SK-MEL-5 (cell line): ENCODE measurements around the gene ROBO4. TPM values are rescaled to one million over a fixed set of nuclear protein-coding genes. Genes with fewer than 3 reads are reported as not detected.

Source experiments
- DNase-seq: peaks from one replicate; pipeline ENCODE4 v3.0.0-alpha.2; 2016; ENCODE audit warnings: low read depth, low spot score
- in situ Hi-C: cut with HindIII; loops from 2 replicates; pipeline ENCODE4 v1.10.0; 2016; ENCODE audit warnings: low sequenced_read_pairs, high pct_unique_total_duplicates, low pct_unique_long_range_greater_than_20kb
- polyA plus RNA-seq, 2 experiments: library from polyadenylated mRNA; depleted of rRNA; stranded (reverse); fragments of >200 nt; gene quantifications; 2 replicates each; pipeline ENCODE4 v1.2.3, GENCODE V29; 2015
- total RNA-seq: library from RNA; depleted of rRNA; stranded (reverse); fragments of >200 nt; shearing (Covaris generic); gene quantifications from 2 replicates; pipeline ENCODE4 v1.2.3, GENCODE V29; 2014; rRNA removed

Gene ROBO4
- not detected in 2 replicates for total RNA-seq
- polyA plus RNA-seq (2015; cell fraction: cytosol; rRNA removed), result not detected in 2 replicates
- polyA plus RNA-seq (2015; cell fraction: nucleus; rRNA removed), result not detected in 2 replicates

DNA sequence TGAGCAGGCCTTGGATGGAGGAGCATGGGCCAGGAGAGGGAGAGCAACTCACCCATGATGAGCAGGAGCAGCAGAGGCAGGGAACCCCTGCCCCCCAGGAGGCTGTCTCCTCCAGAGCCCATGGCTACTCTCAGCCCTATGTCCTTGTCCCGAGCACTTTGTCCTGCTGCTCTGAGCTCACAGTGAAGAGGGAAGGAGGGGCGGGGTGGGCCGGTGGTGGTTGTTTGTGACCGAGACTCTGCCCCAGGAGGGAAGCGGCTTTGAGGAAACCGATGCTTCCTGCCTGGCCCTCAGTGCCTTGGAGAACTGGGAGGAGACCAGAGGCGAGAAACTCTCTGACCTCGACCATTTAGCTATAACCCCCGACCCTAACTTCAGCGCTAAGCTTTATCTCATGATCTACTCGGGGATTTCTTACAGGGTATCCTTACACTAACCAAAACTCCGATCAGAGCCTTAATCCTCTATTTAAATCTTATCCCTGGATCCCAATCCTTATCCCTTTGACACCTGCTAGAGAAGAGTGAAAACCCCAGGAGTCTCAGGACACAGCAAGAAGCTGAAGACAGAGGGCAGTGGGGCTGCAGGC lies at the start of gene ROBO4:
Gene ROBO4, minus strand, starts transcription at position 192 of the 589 bp plus-strand sequence. Its CDS starts 70 bp downstream, at position 122.
- no peak for DNase-seq
- in situ Hi-C loops, result no loop called here

DNA sequence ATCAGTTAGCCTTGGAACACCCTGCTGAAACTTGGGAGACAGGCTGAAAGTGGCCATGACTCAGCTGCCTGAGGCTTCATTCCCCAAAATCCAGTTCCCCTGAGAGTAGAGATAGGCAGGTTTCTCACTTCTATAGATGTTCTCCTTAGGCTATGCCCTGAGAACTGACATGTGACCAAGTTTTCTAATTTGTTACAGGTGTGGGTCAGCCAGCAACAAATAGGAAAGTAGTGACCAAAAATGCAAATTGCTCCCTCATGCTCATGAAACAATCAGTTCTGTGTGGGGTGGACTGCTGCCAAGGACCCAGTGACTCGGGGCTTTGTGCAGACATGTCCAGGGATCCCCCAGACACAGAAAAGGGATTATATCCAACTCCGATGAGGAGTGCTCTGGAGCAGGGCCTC lies 49.1 kb upstream of the ROBO4 start:
- DNase-seq, result peak; percentile 12
- in situ Hi-C loops, result no loop called here

DNA sequence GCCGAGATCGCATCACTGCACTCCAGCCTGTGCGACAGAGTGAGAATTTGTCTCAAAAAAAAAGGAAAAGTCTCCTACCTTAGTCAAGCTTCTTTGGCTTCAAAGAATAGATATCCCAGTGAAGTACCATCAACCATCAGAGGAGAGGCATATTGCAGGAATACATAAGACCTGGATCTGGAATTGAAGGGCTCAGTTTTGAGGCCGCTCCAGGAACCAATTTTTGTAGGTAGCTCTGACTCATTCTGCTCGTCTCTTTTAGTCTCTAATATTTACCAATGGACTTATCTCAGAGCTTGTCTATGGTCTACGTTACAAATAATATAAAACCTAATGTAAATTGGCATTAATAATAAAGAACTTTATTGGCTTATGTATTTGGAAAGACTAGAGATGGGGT lies 48.2 kb upstream of the ROBO4 start:
- DNase-seq, result no peak
- in situ Hi-C loops, result no loop called here

DNA sequence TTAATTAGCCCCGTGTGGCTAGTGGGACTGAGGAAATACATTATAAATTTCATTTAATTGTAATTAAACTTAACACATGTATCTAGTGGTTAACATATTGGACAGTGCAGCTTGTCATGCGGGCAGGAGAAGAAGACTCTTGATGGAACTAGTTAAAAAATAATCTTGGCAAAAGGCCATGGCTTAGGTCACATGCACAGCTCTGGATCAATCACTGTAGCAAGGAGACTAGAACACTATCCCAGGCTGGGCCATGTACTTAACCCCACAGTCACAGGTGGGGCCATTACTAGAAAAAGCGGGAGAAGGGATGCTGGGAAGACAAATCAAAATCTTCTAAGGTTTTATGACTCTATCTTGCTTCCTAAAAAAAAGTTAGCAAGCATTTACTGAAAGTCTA lies 46.9 kb upstream of the ROBO4 start:
- in situ Hi-C loops, result no loop called here
- DNase-seq, result no peak

DNA sequence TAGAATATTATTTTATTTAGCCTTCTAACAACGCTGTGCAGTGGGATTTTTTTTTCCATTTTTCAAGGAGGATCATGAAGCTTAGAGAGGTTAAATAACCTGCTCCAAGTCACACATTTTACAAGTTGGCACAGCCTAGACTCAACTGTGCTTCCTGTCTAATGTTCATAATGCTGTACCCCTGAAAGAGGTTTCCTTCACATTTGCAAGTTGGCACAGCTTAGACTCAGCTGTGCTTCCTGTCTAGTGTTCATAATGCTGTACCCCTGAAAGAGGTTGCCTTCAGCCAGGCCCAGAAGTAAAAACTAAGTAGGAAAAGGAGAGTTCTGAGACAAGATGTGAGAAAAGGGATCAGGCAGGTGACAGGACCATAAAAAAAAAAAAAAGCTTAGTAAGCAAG lies 46.1 kb upstream of the ROBO4 start:
- in situ Hi-C loops, result no loop called here
- no peak for DNase-seq

DNA sequence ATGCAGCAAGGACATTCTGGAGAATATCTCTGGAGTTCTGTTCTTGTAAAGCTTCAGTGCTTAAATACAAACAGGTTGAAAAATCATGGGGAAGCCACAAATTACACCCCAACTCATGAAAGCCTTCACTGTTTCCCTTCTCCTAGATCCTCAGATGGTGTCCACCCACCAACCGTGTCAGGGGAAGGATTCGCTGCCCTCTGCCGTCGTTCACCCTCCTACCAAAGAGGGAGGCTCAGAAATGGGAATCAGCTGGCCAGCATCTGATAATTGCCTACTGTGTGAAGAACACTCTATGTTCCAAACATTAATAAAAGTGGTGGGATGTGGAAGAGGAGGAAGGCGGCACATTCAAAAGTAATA lies 45.6 kb upstream of the ROBO4 start:
- peak; percentile 14 for DNase-seq
- in situ Hi-C loops, result no loop called here

DNA sequence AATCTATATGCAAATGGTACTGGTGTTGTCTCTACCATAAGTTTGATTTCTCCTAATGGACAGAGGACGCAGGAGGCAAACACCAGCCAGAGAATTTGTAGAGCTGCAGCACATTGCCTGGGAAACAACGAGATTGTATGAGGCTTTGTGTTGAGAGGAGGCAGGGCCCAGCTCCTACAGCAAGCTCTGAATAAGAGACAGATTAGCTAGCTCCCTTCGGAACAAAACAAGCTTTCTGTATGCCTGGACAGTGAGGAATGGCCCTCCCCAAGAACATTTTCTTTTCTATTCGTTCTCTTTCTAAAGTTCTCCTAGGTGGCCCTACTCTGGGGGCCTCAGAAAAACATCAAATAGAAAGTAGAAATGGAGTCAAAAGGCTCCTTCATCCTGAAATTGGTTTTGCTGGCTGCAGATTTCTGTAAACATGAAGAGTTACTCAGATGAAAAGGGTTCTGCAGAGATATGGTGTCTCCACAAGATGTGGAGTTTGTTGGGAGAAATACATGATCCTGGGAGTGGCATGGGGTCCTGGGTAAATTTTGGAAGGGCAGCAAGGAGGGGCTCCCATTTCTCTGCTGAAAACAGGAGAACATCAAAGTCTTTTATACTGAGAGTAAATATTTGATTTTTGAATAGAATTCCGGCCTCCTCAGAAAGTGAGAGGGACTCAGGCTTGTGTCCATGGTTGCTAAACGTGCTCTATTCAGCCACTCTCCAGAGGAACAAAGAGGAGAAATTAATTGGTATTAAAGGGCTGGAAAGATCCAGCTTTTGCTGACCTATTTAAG lies 45.0 kb upstream of the ROBO4 start:
- in situ Hi-C loops, result no loop called here
- no peak for DNase-seq

DNA sequence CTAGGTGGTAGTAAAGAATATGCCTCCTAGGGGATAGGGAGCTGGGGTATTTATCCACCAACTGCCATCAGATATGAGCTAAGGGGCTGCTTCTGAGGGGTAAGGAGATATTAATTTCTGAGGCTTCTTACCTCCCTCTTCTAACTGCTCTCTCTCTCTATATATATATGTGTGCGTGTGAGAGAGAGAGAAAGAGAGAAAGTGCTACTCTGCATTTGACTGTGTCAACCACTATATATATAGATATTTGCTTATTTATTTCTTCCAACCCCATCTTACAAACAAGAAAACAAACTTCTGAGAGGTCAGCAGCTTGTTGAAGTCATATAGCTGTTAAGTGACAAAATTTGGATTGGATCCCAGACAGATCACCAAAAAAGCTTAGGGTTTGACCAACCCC lies 44.0 kb upstream of the ROBO4 start:
- no peak for DNase-seq
- in situ Hi-C loops, result no loop called here

DNA sequence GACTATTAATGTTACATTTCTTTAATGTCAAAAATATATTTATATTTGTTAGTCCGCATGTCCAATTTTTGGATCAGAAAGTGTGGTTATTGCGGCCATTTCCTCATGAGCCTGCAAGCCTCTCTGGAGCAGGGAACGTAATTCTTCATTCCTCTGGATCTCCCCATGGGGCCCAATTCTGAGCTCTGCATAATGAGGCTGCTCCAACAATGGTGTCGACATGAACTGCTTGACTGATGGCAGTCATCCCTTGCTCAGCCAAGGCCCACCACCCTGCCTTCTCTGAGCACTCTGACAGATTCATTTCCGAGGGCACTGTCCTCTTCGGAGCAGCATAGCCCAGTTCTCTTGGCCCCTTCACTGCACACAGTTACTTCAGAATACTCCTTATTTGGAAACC lies 41.3 kb upstream of the ROBO4 start:
- in situ Hi-C loops, result no loop called here
- no peak for DNase-seq

DNA sequence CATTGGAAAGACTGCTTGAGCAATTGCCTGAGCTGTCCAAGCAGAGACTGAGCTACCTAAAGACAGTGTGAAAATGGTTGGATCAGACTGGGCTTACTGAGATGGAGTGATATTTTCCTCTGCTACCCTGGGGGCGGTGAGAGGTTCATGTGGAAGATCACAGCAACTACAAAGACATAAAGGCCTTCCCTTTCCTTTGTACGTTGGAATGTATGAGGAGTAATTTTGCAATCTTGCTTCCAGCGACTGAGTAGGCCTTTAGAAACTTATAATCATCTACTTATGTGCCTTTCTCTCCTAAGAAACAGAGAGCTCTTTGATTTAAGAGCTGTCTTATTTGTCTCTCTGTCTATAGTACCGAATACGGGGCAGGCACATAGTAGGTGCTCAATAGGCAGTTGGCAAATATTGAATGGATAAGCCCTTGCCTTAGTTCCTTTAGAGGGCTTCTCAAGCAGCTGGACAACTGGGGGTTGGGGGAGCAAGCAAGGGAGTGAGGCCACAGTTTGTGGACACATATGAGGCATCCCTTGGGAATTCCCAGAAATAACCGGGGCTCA lies 40.6 kb upstream of the ROBO4 start:
- DNase-seq, result peak; percentile 44
- in situ Hi-C loops, result no loop called here

DNA sequence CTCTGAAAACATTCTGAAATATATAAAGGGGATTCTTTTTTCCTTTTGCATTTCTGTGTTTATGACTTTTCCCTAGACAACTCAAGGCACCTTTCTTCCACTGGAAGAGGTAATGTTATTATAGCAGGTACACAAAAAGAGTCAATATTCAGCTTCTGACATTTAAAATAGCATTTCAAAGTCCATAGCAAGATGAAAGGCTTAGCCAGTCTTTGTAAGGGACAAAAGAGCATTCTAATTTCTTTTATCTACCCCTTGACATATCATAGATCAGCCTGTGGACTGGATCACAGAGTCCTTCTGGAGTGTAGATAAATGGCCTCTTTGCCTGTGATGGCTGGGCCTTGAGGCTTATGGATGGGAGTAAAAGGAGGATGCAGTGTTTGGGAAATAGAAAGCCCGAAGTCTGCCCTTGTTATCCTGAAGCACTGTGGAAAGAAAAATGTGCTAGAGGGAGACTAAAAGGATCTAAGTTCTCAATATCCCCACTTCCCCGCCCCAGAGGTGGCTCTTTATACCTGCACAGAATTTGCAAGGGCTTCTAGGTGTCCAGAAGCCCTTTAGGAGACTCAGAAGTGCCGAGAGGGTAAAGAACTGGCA lies 39.8 kb upstream of the ROBO4 start:
- in situ Hi-C loops, result no loop called here
- no peak for DNase-seq

DNA sequence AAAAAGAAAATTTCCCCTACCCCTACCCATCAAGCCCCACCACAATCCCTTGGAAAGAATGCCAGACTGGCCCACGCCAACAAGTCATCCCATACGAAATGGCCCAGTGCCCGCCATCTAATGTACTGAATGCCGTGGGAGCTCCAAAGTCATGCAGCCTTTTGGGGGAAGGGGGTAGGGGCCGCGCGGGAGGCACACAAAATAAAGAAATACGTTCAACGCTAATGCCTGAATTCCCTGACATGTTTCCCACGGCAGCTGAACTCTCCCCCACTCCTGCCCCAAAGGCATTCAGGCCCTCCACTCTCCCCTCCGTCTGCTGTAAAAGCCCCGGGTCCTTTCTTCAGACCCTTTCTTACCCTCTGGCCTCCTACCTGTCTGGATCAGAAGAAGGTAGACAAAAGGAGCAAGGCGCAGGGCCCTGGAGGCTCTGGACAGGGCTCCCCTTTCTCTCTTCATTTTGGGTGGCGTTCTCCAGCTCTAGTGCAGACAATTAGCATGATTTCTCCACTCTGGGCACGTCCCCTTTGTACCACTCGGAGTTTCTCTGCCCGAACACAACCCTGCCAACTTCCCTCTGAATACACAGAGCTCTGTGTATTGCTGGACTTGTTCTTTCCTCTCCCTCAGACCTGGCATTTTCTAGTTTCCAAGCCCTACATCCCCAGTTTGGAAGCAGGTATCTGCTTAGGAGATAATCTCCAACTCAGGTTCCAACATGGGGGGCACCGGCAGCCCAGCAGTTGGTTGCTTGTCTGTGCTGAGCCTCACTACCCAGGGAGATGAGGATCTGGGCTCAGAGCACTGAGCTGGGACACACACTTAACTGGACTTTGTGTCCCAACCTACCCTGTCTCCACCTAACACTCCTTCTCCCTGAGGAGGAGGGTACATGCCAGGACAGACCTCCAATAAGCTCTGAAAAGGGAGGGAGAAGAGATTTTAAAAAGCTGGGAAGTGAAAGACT lies 38.2 kb upstream of the ROBO4 start, which contains the start of gene HEPACAM:
Gene HEPACAM, minus strand, starts transcription at position 500 of the 967 bp plus-strand sequence. Its CDS starts 41 bp downstream, at position 459.
- DNase-seq, result no peak
- in situ Hi-C loops, result no loop called here

DNA sequence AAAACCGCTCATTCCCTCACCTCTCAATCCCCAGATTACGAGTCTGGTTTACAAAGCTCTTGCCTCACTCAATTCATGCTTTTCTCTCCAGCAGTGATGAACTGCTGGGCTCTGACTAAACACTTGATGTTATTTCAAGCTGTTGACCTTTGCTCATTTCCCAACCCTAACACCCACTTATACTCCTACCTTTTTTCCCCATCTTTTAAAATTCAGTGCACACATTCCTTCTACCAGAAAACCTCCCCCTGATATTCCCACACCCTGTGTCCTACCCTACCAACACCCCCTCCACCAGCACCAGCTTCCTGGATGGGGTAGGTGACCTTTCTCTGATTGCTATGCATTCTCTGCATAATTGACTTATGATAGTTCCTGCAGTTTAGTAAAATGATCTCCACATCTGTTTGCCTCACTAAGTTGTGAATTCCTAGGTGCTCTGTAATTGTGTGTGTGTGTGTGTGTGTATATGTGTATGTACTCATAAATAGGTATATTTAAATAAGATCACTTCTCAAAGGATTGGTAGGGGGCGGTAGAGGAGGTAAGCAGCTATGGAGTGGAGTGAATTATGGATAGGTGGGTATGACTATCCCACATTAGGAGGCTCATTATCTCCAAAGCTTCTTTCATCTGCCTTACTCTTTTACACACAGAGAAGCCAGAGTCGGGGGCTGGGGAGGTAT lies 37.3 kb upstream of the ROBO4 start:
- in situ Hi-C loops, result no loop called here
- DNase-seq, result no peak

DNA sequence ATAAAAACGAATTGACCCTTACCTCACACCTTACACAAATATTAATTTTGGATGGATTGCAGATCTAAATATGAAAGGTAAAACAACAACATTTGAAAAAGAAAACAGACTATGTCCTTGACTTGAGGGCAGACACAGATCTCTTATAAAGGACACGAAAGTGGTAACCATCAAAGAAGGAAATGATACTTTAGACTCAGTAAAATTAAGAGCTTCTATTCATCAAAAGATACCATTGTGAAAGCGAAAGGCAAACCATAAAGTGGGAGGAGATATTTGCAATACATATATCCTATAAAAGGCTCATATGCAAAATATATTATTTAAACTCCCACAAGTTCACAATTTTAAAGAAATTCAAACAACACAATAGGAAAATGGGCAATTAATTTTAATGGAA lies 33.1 kb upstream of the ROBO4 start:
- in situ Hi-C loops, result no loop called here
- DNase-seq, result no peak

DNA sequence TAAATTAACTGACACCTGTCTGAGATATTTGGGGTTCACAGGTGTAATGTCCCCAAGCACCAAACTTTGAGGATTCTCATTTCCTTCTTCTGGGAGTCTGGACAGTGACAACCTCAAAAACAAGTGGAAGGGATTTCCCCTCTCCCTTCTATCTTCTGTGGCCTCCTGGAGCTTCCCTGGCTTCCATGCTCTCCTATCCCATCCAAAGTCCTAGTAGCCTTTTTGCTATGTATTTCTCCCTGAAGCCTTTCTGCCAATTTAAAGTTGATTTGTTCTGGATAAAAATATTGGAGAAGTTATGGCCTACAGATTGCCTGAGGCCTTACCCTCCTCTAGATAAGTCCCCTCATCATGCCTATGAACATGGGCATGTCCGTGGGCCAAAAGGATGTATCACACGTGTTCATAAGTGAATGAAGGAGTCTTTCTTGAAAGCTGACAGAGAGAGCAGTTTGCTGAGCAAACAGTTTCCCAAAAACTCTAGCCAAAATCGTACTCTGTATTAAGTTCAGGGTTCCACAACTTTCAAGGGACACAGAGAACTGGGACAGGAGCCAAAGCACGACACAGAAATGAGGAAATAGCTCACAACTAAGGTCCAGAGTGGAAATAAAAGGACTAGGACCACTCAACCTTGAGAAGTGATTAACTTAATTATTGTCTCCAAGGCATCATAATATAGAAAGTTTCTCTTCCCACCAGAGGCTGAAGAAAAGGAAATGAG lies 31.4 kb upstream of the ROBO4 start:
- in situ Hi-C loops, result no loop called here
- DNase-seq, result no peak

DNA sequence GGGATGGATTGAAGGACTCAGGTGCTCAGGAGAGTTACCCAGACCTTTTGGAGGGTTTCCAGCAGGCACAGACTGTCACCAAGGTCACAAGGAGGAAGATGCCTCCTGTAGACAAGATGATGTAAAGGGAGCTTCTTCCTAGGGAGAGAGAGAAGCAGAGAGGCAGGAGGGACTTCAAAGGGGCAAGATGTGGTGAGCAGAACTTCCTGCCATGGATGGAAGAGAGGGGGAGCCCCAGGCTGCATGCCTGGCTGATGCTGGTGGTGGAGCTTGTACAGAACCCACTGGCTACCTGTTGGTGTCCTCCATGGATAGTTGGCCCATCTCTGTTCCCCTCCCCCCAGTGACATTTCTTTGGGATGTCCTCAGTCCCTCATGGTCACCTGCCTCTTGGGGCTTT lies 25.6 kb upstream of the ROBO4 start:
- DNase-seq, result no peak
- in situ Hi-C loops, result no loop called here
